ENCODE results near the gene STK25.

STK25 gene

DNA sequence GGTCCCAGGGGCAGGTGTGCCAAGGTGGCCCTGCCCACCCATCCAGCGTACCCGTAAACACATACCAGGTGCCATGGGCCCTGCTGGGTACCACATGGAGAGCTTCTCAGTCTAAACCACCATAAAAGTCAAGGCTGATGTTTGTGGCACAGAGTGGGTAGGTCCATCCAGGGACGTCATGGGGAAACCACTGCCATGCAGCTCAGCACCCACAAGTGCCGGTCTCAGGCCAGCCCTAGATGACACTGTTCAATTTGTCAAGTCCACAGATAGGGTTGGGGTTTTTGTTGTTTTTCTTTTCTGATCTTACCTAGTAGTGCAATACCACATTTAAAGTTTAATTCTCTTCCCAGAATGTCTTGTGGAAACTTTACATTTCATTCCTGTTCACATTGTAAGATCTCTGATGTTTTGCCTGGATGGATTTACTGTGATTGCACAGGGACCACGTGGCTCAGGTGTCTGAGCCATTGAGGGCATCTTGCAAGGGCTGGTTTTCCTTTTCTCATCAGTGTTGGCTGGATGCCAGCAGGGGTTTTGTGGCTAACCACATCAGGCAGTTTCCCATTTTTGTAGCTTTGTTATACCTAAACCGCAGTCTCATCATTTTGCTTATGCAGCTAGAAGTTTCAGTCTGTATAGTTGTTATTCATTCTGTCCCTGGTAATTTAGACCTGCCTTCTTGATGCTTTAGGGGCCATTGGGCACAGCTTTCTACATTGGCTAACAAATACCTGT, 64.7 kb downstream of the STK25 start (continued):
- TF ChIP-seq ZC3H10 (CRISPR knock-in tag; IDR thresholded peaks at IDR 0.05), result no peak
